ENCODE results near the gene IL20. TPM values are rescaled to one million over a fixed set of nuclear protein-coding genes. Genes with fewer than 3 reads are reported as not detected.

IL20 gene
- total RNA-seq, 1 experiment from 2014 or later: not detected

DNA sequence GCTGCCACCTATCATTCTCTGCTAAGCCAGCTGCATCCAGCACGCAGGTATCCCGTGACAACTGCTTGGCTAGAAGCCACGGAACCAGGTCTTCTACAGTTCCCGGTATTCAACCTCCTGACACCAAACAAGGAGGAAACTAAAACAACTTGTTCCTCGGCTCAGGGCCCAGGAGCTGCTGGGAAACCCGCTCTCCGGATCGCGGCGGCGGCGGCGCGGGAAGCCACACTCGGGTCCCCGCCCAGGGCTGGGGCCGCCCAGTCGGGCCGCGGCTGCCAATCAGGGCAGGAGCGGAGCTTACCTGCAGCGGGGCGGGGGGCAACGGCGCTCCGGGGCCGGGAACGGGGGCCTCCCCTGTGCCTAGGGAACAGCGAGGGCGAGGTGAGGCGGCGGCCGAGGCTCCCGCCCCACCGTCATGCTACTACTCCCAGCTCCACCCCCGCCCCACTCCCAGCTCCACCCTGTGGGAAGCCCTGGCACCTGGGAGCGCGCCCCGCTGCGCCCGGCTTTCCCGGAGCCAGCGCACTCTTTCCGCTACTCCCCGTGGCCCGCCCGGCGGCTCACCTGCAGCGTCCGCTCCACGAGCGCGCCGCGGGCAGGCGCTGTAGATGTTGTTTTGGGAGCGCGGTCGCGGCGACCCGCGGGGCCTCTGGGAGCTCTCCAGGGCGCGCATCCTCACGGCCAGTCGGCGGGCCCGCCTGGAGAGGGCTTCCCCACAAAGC is 43.9 kb downstream of the IL20 start:
- H3K4me3 ChIP-seq (ENCODE audit: low read depth, low read length): peak overlapping the region; percentile 51
- intact Hi-C loops (cut with micrococcal nuclease; ENCODE audit: unreplicated experiment): no loop called here
- Mint-ChIP-seq H3K27me3 (ENCODE audit: insufficient read depth, unreplicated experiment) (peaks cover 26% of the 10 kb centered on the region), H3K9me3 (ENCODE audit: unreplicated experiment) (no peaks in the 10 kb centered on the region), H3K4me1 (ENCODE audit: low read depth, unreplicated experiment) (peaks cover 12% of the 10 kb centered on the region), H3K27ac (ENCODE audit: unreplicated experiment) (peak overlapping the region; percentile 37), H3K36me3 (ENCODE audit: insufficient read depth, unreplicated experiment) (no peaks in the 10 kb centered on the region), H3K4me3 (ENCODE audit: unreplicated experiment) (peak overlapping the region; percentile 76)
- peak; percentile 50 to 72 for DNase-seq
- H3K9me3 ChIP-seq: no peaks in the 10 kb centered on the region
- H3K4me1 ChIP-seq: 0 out of 2 replicates have a peak, but pooled peaks cover 3% of the 10 kb centered on the region
- peaks cover 2% of the 10 kb centered on the region for H3K27me3 ChIP-seq (replicated peaks; ENCODE audit: control insufficient read depth, insufficient read depth, low read length)
- CTCF ChIA-PET: interaction anchor here (0.6 to 1.8 kb wide), 16 partner anchors 9 to 235 kb away, joined by 3 to 10 read pairs (median 4); no protein-coding TSS in a partner anchor
- TF ChIP-seq, protein P1, sequence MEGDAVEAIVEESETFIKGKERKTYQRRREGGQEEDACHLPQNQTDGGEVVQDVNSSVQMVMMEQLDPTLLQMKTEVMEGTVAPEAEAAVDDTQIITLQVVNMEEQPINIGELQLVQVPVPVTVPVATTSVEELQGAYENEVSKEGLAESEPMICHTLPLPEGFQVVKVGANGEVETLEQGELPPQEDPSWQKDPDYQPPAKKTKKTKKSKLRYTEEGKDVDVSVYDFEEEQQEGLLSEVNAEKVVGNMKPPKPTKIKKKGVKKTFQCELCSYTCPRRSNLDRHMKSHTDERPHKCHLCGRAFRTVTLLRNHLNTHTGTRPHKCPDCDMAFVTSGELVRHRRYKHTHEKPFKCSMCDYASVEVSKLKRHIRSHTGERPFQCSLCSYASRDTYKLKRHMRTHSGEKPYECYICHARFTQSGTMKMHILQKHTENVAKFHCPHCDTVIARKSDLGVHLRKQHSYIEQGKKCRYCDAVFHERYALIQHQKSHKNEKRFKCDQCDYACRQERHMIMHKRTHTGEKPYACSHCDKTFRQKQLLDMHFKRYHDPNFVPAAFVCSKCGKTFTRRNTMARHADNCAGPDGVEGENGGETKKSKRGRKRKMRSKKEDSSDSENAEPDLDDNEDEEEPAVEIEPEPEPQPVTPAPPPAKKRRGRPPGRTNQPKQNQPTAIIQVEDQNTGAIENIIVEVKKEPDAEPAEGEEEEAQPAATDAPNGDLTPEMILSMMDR (IDR thresholded peaks at IDR 0.05; ENCODE audit: insufficient read depth in 1 of 2, low read depth in 1 of 2, low read length in 1 of 2, severe bottlenecking in 1 of 2, unreplicated experiment in 1 of 2): no peak
- no TSS peak for BruUV-seq (replicated peaks)
- no peaks in the 10 kb centered on the region for H3K36me3 ChIP-seq (ENCODE audit: control insufficient read depth, insufficient read depth, low read length)
- POLR2A ChIA-PET: interaction anchor here (0.6 kb wide), 1 partner anchor 16 kb away, joined by 3 read pairs; no protein-coding TSS in a partner anchor

DNA sequence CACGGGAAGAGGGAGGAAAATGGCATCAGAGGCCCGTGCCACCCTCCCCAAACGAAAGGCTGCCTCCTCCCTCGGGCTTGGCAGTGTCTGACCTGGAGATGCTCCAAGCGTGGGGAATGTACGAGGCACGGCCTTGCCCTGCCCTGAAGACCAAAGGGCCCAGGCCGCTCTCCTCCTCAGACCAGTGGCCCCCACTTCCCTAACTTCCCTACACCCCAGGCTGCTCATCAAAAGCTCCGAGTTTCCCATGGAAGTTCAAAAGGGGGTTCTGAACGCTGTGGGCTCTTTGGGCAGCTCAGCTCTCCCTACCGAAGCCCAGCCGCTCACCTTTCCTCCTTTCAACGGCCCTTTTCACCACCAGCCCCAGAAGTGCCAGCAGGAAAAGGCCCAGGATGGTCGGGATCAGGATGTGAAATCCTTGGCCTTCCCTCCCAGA is 44.5 kb downstream of the IL20 start:
- 0 out of 2 replicates have a peak, but pooled peaks cover 3% of the 10 kb centered on the region for H3K4me1 ChIP-seq
- H3K36me3 ChIP-seq (ENCODE audit: control insufficient read depth, insufficient read depth, low read length): no peaks in the 10 kb centered on the region
- no peaks in the 10 kb centered on the region for H3K9me3 ChIP-seq
- H3K4me3 Mint-ChIP-seq (ENCODE audit: unreplicated experiment): peak overlapping the region; percentile 76
- peak overlapping the region; percentile 51 for H3K4me3 ChIP-seq (ENCODE audit: low read depth, low read length)
- peaks cover 12% of the 10 kb centered on the region for H3K4me1 Mint-ChIP-seq (ENCODE audit: low read depth, unreplicated experiment)
- CTCF ChIA-PET: interaction anchor here (0.8 to 1.8 kb wide), 12 partner anchors 10 to 236 kb away, joined by 3 to 10 read pairs (median 3); no protein-coding TSS in a partner anchor
- peaks cover 2% of the 10 kb centered on the region for H3K27me3 ChIP-seq (replicated peaks; ENCODE audit: control insufficient read depth, insufficient read depth, low read length)
- peaks cover 22% of the 10 kb centered on the region for H3K27me3 Mint-ChIP-seq (ENCODE audit: insufficient read depth, unreplicated experiment)
- BruUV-seq (replicated peaks): no TSS peak
- POLR2A ChIA-PET: no interaction called here
- no peak overlapping the region for H3K27ac Mint-ChIP-seq (ENCODE audit: unreplicated experiment)
- no peaks in the 10 kb centered on the region for H3K36me3 Mint-ChIP-seq (ENCODE audit: insufficient read depth, unreplicated experiment)
- intact Hi-C loops (cut with micrococcal nuclease; ENCODE audit: unreplicated experiment): loop anchor here (5.0 kb wide), 2 partner anchors 43 to 58 kb away; partner anchors contain the start of gene IL20
- H3K9me3 Mint-ChIP-seq (ENCODE audit: unreplicated experiment): no peaks in the 10 kb centered on the region
- TF ChIP-seq, protein P1 (IDR thresholded peaks at IDR 0.05; ENCODE audit: insufficient read depth in 1 of 2, low read depth in 1 of 2, low read length in 1 of 2, severe bottlenecking in 1 of 2, unreplicated experiment in 1 of 2): no peak
- DNase-seq: no peak

DNA sequence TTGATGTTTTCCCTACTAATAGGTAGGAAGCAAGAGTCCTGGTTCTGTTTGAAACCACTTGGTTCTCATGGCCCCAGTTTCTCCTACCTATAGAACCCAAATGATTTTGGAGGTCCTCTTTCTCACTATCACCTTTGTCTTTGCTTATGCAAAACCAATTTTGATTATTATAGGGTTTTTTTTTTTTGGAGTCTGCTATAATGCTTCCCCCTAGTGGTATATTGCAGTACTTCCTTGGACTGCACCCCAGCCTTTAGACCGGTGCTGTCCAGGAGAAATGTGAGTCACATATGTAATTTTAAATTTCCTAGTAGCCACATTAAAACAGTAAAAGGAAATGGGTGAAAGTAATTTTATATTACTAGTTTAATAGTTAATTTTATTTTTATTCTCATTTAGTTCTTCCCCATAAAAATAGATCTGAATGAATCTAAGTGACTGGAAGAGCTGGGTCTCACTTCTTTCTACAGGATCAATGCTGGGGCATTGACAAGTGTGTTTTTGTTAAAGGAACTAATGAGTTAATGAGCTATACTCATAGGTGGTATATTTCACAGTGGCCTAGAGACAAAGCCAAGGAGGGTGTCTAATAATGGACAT is 45.7 kb downstream of the IL20 start:
- 0 out of 2 replicates have a peak, but pooled peaks cover 3% of the 10 kb centered on the region for H3K4me1 ChIP-seq
- ChIA-PET CTCF (interaction anchor here (0.6 to 2.7 kb wide), 6 partner anchors 8 to 252 kb away, joined by 3 to 68 read pairs (median 3); no protein-coding TSS in a partner anchor), POLR2A (interaction anchor here (0.6 kb wide), 1 partner anchor 82 kb away, joined by 10 read pairs; no protein-coding TSS in a partner anchor)
- H3K4me1 Mint-ChIP-seq (ENCODE audit: low read depth, unreplicated experiment): peaks cover 12% of the 10 kb centered on the region
- H3K27ac Mint-ChIP-seq (ENCODE audit: unreplicated experiment): no peak overlapping the region
- H3K9me3 ChIP-seq: no peaks in the 10 kb centered on the region
- TF ChIP-seq, protein P1 (IDR thresholded peaks at IDR 0.05; ENCODE audit: insufficient read depth in 1 of 2, low read depth in 1 of 2, low read length in 1 of 2, severe bottlenecking in 1 of 2, unreplicated experiment in 1 of 2): peak; percentile 82 to 85
- H3K36me3 ChIP-seq (ENCODE audit: control insufficient read depth, insufficient read depth, low read length): no peaks in the 10 kb centered on the region
- BruUV-seq (replicated peaks): no TSS peak
- no peak overlapping the region for H3K4me3 ChIP-seq (ENCODE audit: low read depth, low read length)
- H3K27me3 ChIP-seq (replicated peaks; ENCODE audit: control insufficient read depth, insufficient read depth, low read length): peaks cover 2% of the 10 kb centered on the region; the same call in 1 of the 2 replicates
- H3K27me3 Mint-ChIP-seq (ENCODE audit: insufficient read depth, unreplicated experiment): peaks cover 16% of the 10 kb centered on the region
- H3K4me3 Mint-ChIP-seq (ENCODE audit: unreplicated experiment): peak overlapping the region; percentile 76
- H3K36me3 Mint-ChIP-seq (ENCODE audit: insufficient read depth, unreplicated experiment): no peaks in the 10 kb centered on the region
- peak in 1 of 2 experiments; percentile 61 for DNase-seq
- intact Hi-C loops (cut with micrococcal nuclease; ENCODE audit: unreplicated experiment): loop anchor here (5.0 kb wide), 2 partner anchors 44 to 59 kb away; partner anchors contain the start of gene IL20
- no peaks in the 10 kb centered on the region for H3K9me3 Mint-ChIP-seq (ENCODE audit: unreplicated experiment)

Measured in Caco-2 (cell line).